K562 (cell line): Measurements from ENCODE around the gene CARM1. TPM values are rescaled to one million over a fixed set of nuclear protein-coding genes. Genes with fewer than 3 reads are reported as not detected.

Source experiments
- ARNT ChIP-seq, 2 experiments: fragments of 450-650 bp; IDR thresholded peaks; 2 replicates each; pipeline ENCODE4 v1.6.1; 2016; ENCODE audit warnings: mild to moderate bottlenecking in 1 of 2
- DNMT1 ChIP-seq: fragments of 450-650 bp; IDR thresholded peaks from 2 replicates; pipeline ENCODE4 v1.6.1; 2016; ENCODE audit warnings: antibody characterized with exemption, mild to moderate bottlenecking
- FOXP1 ChIP-seq: sonication (generic); formaldehyde crosslinking; IDR thresholded peaks from 2 replicates; pipeline ENCODE4 v1.8.0; 2022; ENCODE audit warnings: mild to moderate bottlenecking, missing genetic modification reagents
- HSF4 ChIP-seq: fragments of 250-450 bp; sonication (Bioruptor Pico); IDR thresholded peaks from 2 replicates; pipeline ENCODE4 v2.1.2; 2022; ENCODE audit warnings: mild to moderate bottlenecking, moderate library complexity, borderline replicate concordance
- NFXL1 ChIP-seq: fragments of 450-650 bp; formaldehyde crosslinking; IDR thresholded peaks from 2 replicates; pipeline ENCODE4 v1.4.0; 2021; ENCODE audit warnings: mild to moderate bottlenecking
- PCBP1 ChIP-seq: fragments of 200-400 bp; formaldehyde crosslinking; IDR thresholded peaks from 2 replicates; pipeline ENCODE4 v1.6.1; 2018; ENCODE audit warnings: mild to moderate bottlenecking, low read depth, low read length; ENCODE audit not compliant: poor library complexity, severe bottlenecking
- POLR2AphosphoS2 ChIP-seq: IDR thresholded peaks from 2 replicates; pipeline ENCODE4 v1.6.1; 2012; ENCODE audit warnings: low read length, improper control_type of control experiment
- RAD21 ChIP-seq, 2 experiments: fragments of 250-450 bp in 1 of 2; fragments of 450-650 bp in 1 of 2; sonication (Bioruptor Pico) in 1 of 2; formaldehyde crosslinking in 1 of 2; IDR thresholded peaks in 1 of 2; conservative IDR thresholded peaks in 1 of 2; 2 replicates each; pipeline versions ENCODE4 v1.4.0 to v1.8.0; 2020 to 2022; ENCODE audit warnings: mild to moderate bottlenecking in 2 of 2, moderate library complexity in 1 of 2
- RBFOX2 ChIP-seq: fragments of 200-400 bp; formaldehyde crosslinking; IDR thresholded peaks from 2 replicates; pipeline ENCODE4 v1.6.1; 2017; ENCODE audit warnings: low read depth, mild to moderate bottlenecking, low read length, moderate library complexity
- RBM22 ChIP-seq: fragments of 200-400 bp; formaldehyde crosslinking; IDR thresholded peaks from 2 replicates; pipeline ENCODE4 v1.6.1; 2018; ENCODE audit warnings: low read length, low read depth; ENCODE audit not compliant: poor library complexity, severe bottlenecking
- SMARCA4 ChIP-seq: fragments of 450-650 bp; IDR thresholded peaks from 2 replicates; pipeline ENCODE4 v1.6.1; 2016
- WHSC1 ChIP-seq: IDR thresholded peaks from one replicate; pipeline ENCODE4 v1.6.1; 2012; ENCODE audit warnings: low read length, control low read depth, inconsistent platforms
- ZBTB5 ChIP-seq: fragments of 450-650 bp; IDR thresholded peaks from 2 replicates; pipeline ENCODE4 v1.6.1; 2017; ENCODE audit warnings: antibody characterized with exemption
- ZFP30 ChIP-seq: fragments of 250-450 bp; sonication (Bioruptor Pico); IDR thresholded peaks from 2 replicates; pipeline ENCODE4 v1.8.0; 2022; ENCODE audit warnings: moderate library complexity, mild to moderate bottlenecking, inconsistent platforms, borderline replicate concordance
- ZNF184 ChIP-seq: sonication (generic); formaldehyde crosslinking; IDR thresholded peaks from 2 replicates; pipeline ENCODE4 v1.5.0; 2020; ENCODE audit warnings: missing genetic modification reagents
- ZNF23 ChIP-seq: fragments of 250-450 bp; sonication (Bioruptor Pico); IDR thresholded peaks from 2 replicates; pipeline ENCODE4 v1.4.0; 2020; ENCODE audit warnings: mild to moderate bottlenecking
- ZNF408 ChIP-seq: fragments of 250-450 bp; sonication (Bioruptor Pico); IDR thresholded peaks from 2 replicates; pipeline ENCODE4 v1.4.0; 2020; ENCODE audit warnings: low read depth, mild to moderate bottlenecking, moderate library complexity
- ZNF717 ChIP-seq: fragments of 250-450 bp; sonication (Bioruptor Pico); IDR thresholded peaks from 2 replicates; pipeline ENCODE4 v1.5.0; 2021
- polyA plus RNA-seq, 8 experiments: library from polyadenylated mRNA; depleted of rRNA in 4 of 8; stranded (reverse) in 5 of 8; unstranded in 3 of 8; fragments of >200 nt; fragmentation: Nextera tagmentation in 2 of 8; fragmentation: Illumina TruSeq in 1 of 8; extraction: Ambion mirVana in 2 of 8; extraction: Trizol in 1 of 8; gene quantifications; 2 replicates each; pipeline versions ENCODE4 v1.2.1 to v1.2.3, GENCODE V29; 2011 to 2014; ENCODE audit warnings: inconsistent platforms in 1 of 8, missing spikeins in 1 of 8
- total RNA-seq, 7 experiments: library from RNA; depleted of rRNA in 6 of 7; stranded (reverse); fragments of >200 nt in 6 of 7; fragmentation: Illumina TruSeq in 2 of 7; extraction: Trizol in 2 of 7; gene quantifications; 2 replicates each; pipeline versions ENCODE4 v1.2.1 to v1.2.3, GENCODE V29; 2011 to 2021; ENCODE audit warnings: low replicate concordance in 1 of 7
- TF ChIP-seq, protein P1 (sequence below), 2 experiments: IDR thresholded peaks; 2 replicates each; pipeline ENCODE4 v1.6.1; 2012; ENCODE audit warnings: improper control_type of control experiment in 2 of 2, low read depth in 2 of 2, low read length in 2 of 2, borderline replicate concordance in 1 of 2
- TF ChIP-seq, protein P2 (sequence below): fragments of 250-450 bp; sonication (Bioruptor Pico); IDR thresholded peaks from 2 replicates; pipeline ENCODE4 v1.5.0; 2020; ENCODE audit warnings: mild to moderate bottlenecking, borderline replicate concordance
- TF ChIP-seq, protein P3 (sequence below): fragments of 250-450 bp; sonication (Bioruptor Pico); IDR thresholded peaks from 2 replicates; pipeline ENCODE4 v1.4.0; 2020; ENCODE audit warnings: mild to moderate bottlenecking, moderate library complexity

Gene CARM1
- total and polyA plus RNA-seq, 9 of the 15 experiments (the other 6 are each of a cell fraction or from before 2014, with no cell fraction given): 0.36 to 86.0 (median 29.7) TPM

DNA sequence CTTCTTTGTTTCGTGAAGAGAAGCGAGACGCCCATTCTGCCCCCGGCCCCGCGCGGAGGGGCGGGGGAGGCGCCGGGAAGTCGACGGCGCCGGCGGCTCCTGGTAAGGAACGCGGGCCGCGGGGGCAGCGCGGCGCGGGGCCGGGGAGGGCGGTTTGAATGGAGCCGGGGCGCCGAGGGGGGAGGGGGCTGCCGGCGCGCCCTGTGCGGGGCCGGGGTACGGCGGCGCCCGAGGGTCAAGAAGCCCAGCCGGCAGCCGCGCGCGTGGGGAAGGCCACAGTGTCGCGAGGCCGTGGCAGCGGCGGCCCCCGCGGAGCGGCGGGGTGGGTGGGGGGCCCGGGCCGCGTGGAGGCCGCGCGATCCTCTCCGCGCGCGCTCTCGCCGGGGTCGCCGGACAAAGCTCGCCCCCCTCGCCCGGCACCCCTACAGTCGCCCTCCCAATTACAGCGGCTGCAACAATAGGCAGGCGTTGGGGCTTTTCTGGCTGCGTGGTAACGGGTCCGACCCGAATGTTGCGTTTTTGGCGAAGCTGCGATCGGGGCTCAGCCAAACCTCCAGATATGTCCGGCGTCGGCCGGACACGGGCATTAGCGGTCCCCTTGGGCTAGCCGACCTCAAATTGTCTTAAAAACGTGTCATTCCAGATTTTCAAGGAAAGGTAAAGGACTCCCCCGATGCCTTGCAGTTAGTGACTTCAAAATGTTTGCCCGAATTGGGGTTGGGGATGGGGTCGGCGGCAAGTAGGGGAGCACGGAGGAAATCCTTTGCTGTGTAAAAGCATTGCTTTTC, 89.9 kb downstream of the CARM1 start (continued):
- TF ChIP-seq ZBTB5 (no peak), HSF4 (CRISPR knock-in tag) (no peak), NFXL1 (CRISPR knock-in tag) (no peak), POLR2AphosphoS2 (no peak), ZNF717 (no peak), ZNF23 (no peak), PCBP1 (peak; percentile 36), ZNF184 (CRISPR knock-in tag) (no peak), ZFP30 (CRISPR knock-in tag) (no peak), ZNF408 (no peak), FOXP1 (CRISPR knock-in tag) (no peak), RAD21 (CRISPR knock-in tag; conservative IDR thresholded peaks at IDR 0.05 in 1 of 2, IDR thresholded peaks at IDR 0.05 in 1 of 2) (no peak), RBM22 (no peak), RBFOX2 (no peak), SMARCA4 (no peak), WHSC1 (no peak), DNMT1 (no peak), ARNT (IDR thresholded peaks at IDR 0.05) (no peak)
- TF ChIP-seq, protein P1, sequence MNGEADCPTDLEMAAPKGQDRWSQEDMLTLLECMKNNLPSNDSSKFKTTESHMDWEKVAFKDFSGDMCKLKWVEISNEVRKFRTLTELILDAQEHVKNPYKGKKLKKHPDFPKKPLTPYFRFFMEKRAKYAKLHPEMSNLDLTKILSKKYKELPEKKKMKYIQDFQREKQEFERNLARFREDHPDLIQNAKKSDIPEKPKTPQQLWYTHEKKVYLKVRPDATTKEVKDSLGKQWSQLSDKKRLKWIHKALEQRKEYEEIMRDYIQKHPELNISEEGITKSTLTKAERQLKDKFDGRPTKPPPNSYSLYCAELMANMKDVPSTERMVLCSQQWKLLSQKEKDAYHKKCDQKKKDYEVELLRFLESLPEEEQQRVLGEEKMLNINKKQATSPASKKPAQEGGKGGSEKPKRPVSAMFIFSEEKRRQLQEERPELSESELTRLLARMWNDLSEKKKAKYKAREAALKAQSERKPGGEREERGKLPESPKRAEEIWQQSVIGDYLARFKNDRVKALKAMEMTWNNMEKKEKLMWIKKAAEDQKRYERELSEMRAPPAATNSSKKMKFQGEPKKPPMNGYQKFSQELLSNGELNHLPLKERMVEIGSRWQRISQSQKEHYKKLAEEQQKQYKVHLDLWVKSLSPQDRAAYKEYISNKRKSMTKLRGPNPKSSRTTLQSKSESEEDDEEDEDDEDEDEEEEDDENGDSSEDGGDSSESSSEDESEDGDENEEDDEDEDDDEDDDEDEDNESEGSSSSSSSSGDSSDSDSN (IDR thresholded peaks at IDR 0.05; ENCODE audit: borderline replicate concordance in 1 of 2, low read depth in 2 of 2, low read length in 2 of 2): peak; percentile 20 to 33; a peak in 1 of 4 replicates
- TF ChIP-seq, protein P2, sequence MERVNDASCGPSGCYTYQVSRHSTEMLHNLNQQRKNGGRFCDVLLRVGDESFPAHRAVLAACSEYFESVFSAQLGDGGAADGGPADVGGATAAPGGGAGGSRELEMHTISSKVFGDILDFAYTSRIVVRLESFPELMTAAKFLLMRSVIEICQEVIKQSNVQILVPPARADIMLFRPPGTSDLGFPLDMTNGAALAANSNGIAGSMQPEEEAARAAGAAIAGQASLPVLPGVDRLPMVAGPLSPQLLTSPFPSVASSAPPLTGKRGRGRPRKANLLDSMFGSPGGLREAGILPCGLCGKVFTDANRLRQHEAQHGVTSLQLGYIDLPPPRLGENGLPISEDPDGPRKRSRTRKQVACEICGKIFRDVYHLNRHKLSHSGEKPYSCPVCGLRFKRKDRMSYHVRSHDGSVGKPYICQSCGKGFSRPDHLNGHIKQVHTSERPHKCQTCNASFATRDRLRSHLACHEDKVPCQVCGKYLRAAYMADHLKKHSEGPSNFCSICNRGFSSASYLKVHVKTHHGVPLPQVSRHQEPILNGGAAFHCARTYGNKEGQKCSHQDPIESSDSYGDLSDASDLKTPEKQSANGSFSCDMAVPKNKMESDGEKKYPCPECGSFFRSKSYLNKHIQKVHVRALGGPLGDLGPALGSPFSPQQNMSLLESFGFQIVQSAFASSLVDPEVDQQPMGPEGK (CRISPR knock-in tag): no peak
- TF ChIP-seq, protein P3, sequence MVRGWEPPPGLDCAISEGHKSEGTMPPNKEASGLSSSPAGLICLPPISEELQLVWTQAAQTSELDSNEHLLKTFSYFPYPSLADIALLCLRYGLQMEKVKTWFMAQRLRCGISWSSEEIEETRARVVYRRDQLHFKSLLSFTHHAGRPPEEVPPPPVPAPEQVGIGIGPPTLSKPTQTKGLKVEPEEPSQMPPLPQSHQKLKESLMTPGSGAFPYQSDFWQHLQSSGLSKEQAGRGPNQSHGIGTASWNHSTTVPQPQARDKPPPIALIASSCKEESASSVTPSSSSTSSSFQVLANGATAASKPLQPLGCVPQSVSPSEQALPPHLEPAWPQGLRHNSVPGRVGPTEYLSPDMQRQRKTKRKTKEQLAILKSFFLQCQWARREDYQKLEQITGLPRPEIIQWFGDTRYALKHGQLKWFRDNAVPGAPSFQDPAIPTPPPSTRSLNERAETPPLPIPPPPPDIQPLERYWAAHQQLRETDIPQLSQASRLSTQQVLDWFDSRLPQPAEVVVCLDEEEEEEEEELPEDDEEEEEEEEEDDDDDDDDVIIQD (CRISPR knock-in tag): no peak
